ENCODE measurements around the gene COBLL1.

Gene COBLL1

DNA sequence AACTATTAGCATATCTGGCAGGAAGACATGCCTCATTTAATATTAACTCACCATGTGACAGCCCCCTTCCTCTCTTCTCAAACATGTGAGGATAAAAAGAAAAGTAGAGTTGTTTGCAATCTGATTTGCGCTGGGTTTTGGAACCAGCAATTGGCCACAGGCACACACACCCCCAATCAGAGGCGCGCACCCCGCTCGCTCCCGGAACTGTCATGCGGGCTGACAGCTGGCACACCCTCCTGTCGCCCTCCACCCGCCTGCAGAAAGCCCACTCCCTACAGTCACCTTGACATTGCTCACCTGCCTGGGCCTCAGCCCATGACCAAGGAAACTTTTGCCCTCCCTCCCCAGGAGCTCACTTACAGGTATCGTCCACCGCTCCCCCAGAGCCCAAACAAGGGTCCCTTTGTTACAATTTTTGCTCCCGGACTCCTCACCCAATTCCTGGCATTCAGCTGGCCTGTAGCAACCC is 1.1 kb downstream of the COBLL1 start (continued):
- TF ChIP-seq ZNF133 (tag by site-specific recombination; IDR thresholded peaks at IDR 0.05) (no peak), ZEB2 (tag by site-specific recombination; IDR thresholded peaks at IDR 0.05) (0 out of 2 replicates have a peak, but pooled peaks have one; percentile 15)

DNA sequence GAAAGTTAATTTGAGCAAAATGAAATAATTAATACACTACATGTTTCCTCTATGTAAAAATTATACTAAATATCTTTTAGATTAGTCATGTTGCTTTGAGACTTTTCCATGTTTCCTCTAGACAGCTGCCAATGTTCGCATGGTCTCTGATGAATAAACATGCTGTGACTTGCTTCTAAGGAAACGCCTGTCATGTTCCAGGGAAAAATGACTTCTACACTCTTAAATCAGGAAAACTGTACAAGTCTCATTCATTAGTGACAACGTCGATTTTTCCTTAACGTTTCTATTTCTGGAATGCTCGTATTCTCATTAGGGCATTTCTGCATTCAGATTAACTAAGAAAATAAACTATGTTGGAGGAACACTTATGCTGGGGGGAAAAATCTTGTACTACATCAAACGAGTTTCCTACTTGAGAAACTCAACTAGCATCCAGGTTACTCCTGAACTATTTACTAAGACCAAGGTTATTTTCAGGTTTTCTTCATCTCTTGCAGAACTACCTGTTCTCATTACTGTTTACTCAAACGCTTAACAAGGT is 1.6 kb downstream of the COBLL1 start:
- CTCF ChIA-PET = interaction anchor here (0.6 to 2.8 kb wide), 2 partner anchors 40 to 73 kb away, joined by 3 to 21 read pairs; no protein-coding TSS in a partner anchor
- TF ChIP-seq ZNF366 (tag by site-specific recombination; conservative IDR thresholded peaks at IDR 0.05) (peak; percentile 29; the same call in 1 of the 2 replicates), PRDM1 (tag by site-specific recombination; IDR thresholded peaks at IDR 0.05) (peak; percentile 68), IKZF3 (tag by site-specific recombination; IDR thresholded peaks at IDR 0.05) (peak; percentile 27; the same call in 1 of the 2 replicates), SCRT2 (tag by site-specific recombination; IDR thresholded peaks at IDR 0.05) (no peak), ZNF660 (tag by site-specific recombination; IDR thresholded peaks at IDR 0.05) (peak; percentile 59; the same call in 1 of the 2 replicates), EGR2 (tag by site-specific recombination; IDR thresholded peaks at IDR 0.05; ENCODE audit: low read depth) (no peak), GLIS1 (tag by site-specific recombination; IDR thresholded peaks at IDR 0.05) (no peak), BCL11A (tag by site-specific recombination; IDR thresholded peaks at IDR 0.05; ENCODE audit: low read depth) (no peak), SP7 (tag by site-specific recombination; IDR thresholded peaks at IDR 0.05) (peak; percentile 29; the same call in 1 of the 2 replicates)
- TF ChIP-seq, protein P1, sequence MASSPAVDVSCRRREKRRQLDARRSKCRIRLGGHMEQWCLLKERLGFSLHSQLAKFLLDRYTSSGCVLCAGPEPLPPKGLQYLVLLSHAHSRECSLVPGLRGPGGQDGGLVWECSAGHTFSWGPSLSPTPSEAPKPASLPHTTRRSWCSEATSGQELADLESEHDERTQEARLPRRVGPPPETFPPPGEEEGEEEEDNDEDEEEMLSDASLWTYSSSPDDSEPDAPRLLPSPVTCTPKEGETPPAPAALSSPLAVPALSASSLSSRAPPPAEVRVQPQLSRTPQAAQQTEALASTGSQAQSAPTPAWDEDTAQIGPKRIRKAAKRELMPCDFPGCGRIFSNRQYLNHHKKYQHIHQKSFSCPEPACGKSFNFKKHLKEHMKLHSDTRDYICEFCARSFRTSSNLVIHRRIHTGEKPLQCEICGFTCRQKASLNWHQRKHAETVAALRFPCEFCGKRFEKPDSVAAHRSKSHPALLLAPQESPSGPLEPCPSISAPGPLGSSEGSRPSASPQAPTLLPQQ (tag by site-specific recombination; IDR thresholded peaks at IDR 0.05) = peak; percentile 20; the same call in 1 of the 2 replicates
- TF ChIP-seq, protein P2, sequence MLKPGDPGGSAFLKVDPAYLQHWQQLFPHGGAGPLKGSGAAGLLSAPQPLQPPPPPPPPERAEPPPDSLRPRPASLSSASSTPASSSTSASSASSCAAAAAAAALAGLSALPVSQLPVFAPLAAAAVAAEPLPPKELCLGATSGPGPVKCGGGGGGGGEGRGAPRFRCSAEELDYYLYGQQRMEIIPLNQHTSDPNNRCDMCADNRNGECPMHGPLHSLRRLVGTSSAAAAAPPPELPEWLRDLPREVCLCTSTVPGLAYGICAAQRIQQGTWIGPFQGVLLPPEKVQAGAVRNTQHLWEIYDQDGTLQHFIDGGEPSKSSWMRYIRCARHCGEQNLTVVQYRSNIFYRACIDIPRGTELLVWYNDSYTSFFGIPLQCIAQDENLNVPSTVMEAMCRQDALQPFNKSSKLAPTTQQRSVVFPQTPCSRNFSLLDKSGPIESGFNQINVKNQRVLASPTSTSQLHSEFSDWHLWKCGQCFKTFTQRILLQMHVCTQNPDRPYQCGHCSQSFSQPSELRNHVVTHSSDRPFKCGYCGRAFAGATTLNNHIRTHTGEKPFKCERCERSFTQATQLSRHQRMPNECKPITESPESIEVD (tag by site-specific recombination; IDR thresholded peaks at IDR 0.05) = peak; percentile 91
- H3K27ac ChIP-seq (ENCODE audit: extremely low read depth, low read depth, low read length) = no peak overlapping the region

DNA sequence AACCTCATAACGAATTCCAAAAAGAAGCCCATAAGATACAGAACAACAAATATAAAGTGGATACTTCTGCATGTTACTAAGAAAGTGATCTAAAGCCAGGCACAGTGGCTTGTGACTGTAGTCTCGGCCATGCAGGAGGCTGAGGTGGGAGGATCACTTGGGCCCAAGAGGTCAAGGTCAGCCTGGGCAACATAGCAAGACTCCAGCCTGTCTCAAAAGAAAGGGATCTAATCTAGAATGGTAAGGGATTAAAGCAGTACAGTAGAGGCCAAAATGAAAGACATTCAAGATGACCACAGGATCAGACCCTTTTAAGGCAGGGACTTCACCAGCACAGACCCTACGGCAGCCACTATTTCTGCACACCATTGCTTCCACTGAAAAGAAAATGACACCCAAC is 3.8 kb downstream of the COBLL1 start:
- H3K4me1 ChIP-seq (ENCODE audit: control insufficient read depth, insufficient read depth, low read length) = peaks cover 13% of the 10 kb centered on the region
- H3K27ac ChIP-seq (ENCODE audit: extremely low read depth, low read depth, low read length) = no peak overlapping the region
- no peak overlapping the region for H3K4me3 ChIP-seq (ENCODE audit: low read depth, low read length)
- no peaks in the 10 kb centered on the region for H3K9me3 ChIP-seq (ENCODE audit: control insufficient read depth, insufficient read depth, low read depth, low read length)
- TF ChIP-seq SCRT1 (tag by site-specific recombination; IDR thresholded peaks at IDR 0.05; ENCODE audit: borderline replicate concordance) (no peak), ZNF121 (tag by site-specific recombination; IDR thresholded peaks at IDR 0.05) (0 out of 2 replicates have a peak, but pooled peaks have one; percentile 44)
- ChIA-PET POLR2A (no interaction called here), CTCF (no interaction called here)
- no peaks in the 10 kb centered on the region for H3K36me3 ChIP-seq (ENCODE audit: control insufficient read depth in 2 of 2, insufficient read depth in 1 of 2, low read length in 2 of 2)

More for the DNA sequence above, 1.6 kb downstream of the COBLL1 start:
- peaks cover 21% of the 10 kb centered on the region for H3K4me1 ChIP-seq (ENCODE audit: control insufficient read depth, insufficient read depth, low read length)
- POLR2A ChIA-PET = no interaction called here
- H3K9me3 ChIP-seq (ENCODE audit: control insufficient read depth, insufficient read depth, low read depth, low read length) = no peaks in the 10 kb centered on the region
- H3K4me3 ChIP-seq (ENCODE audit: low read depth, low read length) = peak overlapping the region; percentile 87
- no peaks in the 10 kb centered on the region for H3K36me3 ChIP-seq (ENCODE audit: control insufficient read depth in 2 of 2, insufficient read depth in 1 of 2, low read length in 2 of 2)

DNA sequence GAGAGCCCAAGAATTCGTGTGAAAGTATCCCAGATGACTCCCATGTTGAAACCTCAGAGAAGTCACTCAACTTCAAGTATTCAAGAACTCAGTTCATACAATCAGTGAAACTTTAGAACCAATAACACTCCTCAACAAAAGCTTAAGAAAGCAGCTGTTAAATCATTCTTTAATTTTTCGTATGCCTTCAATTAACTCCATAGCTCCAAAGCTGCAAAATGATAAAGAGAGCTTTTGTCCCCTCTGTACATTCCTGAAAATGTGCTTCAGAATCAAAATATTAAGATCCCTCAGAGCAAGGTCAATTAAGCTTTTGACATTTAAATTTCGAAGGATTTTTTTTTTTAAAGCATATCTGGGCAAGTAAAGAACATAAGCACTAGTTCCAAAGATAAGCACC is 4.7 kb downstream of the COBLL1 start:
- H3K4me3 ChIP-seq (ENCODE audit: low read depth, low read length) = no peak overlapping the region
- TF ChIP-seq ZBTB1 (tag by site-specific recombination; IDR thresholded peaks at IDR 0.05) (no peak), ZNF626 (tag by site-specific recombination; IDR thresholded peaks at IDR 0.05) (no peak)
- TF ChIP-seq, protein P2 (tag by site-specific recombination; IDR thresholded peaks at IDR 0.05) = peak; percentile 54
- no peaks in the 10 kb centered on the region for H3K9me3 ChIP-seq (ENCODE audit: control insufficient read depth, insufficient read depth, low read depth, low read length)
- ChIA-PET CTCF (interaction anchor here (0.6 to 1.5 kb wide), 3 partner anchors 9 to 101 kb away, joined by 3 to 8 read pairs (median 6); no protein-coding TSS in a partner anchor), POLR2A (no interaction called here)
- H3K36me3 ChIP-seq (ENCODE audit: control insufficient read depth in 2 of 2, insufficient read depth in 1 of 2, low read length in 2 of 2) = no peaks in the 10 kb centered on the region
- peaks cover 13% of the 10 kb centered on the region for H3K4me1 ChIP-seq (ENCODE audit: control insufficient read depth, insufficient read depth, low read length)
- H3K27ac ChIP-seq (ENCODE audit: extremely low read depth, low read depth, low read length) = no peak overlapping the region

All from HEK293 (cell line).